Mammary epithelial cell (primary cell): ENCODE measurements around the gene FGF14.

Source experiments
- CTCF ChIP-seq, 2 donors: IDR thresholded peaks in 1 of 2; conservative IDR thresholded peaks in 1 of 2; 2 replicates each; pipeline ENCODE4 v1.5.1; 2011 to 2012; ENCODE audit warnings: inconsistent platforms in 2 of 2, low read length in 2 of 2, mild to moderate bottlenecking in 2 of 2, control low read depth in 1 of 2, low read depth in 1 of 2; ENCODE audit not compliant: insufficient read depth in 1 of 2; ENCODE audit errors: extremely low read depth in 1 of 2
- EZH2 ChIP-seq: IDR thresholded peaks from 2 replicates; pipeline ENCODE4 v1.6.1; 2012; ENCODE audit warnings: low read length, inconsistent platforms, borderline replicate concordance

GRCh38 chr13:101941095-101941783 is 460.6 kb downstream of the FGF14 start:
- TF ChIP-seq CTCF (conservative IDR thresholded peaks at IDR 0.05 in 1 of 2, IDR thresholded peaks at IDR 0.05 in 1 of 2; ENCODE audit: extremely low read depth in 1 of 2, insufficient read depth in 1 of 2, low read depth in 1 of 2, low read length in 2 of 2) (peak; percentile 24 to 31), EZH2 (no peak)
